Epithelial cell of esophagus (primary cell): ENCODE measurements around the gene CHKA.
A peak's percentile ranks its signal among the peaks of the same experiment; 100 is the strongest.

Experiments
- DNase-seq: peaks from one replicate; pipeline ENCODE4 v3.0.0; 2010; ENCODE audit warnings: low read depth
- H3K4me3 ChIP-seq: 2 replicates; pipeline ENCODE4 v1.5.1; 2011; ENCODE audit warnings: mild to moderate bottlenecking, low read length, control low read depth
- CTCF ChIP-seq: IDR thresholded peaks from 2 replicates; pipeline ENCODE4 v1.5.1; 2011; ENCODE audit warnings: low read depth, mild to moderate bottlenecking, low read length, control low read depth, inconsistent platforms; ENCODE audit not compliant: insufficient read depth; ENCODE audit errors: missing control alignments

The CHKA gene

GRCh38 chr11:68090287-68090686 is 30.9 kb downstream of the CHKA start:
- DNase-seq = no peak
- no peak for TF ChIP-seq CTCF
- H3K4me3 ChIP-seq = no peak overlapping the region

- TF ChIP-seq CTCF = no peak
- no peak for DNase-seq
- no peak overlapping the region for H3K4me3 ChIP-seq
These were observed 31.5 kb downstream of the CHKA start for GRCh38 chr11:68089679-68090078.

- no peak for DNase-seq
- TF ChIP-seq CTCF = no peak
- no peak overlapping the region for H3K4me3 ChIP-seq
These were observed 37.7 kb downstream of the CHKA start for GRCh38 chr11:68083517-68083916.

- no peak for DNase-seq
- H3K4me3 ChIP-seq = no peak overlapping the region
- no peak for TF ChIP-seq CTCF
These were observed 38.7 kb downstream of the CHKA start for GRCh38 chr11:68082481-68082880.

GRCh38 chr11:68081691-68082090 is 39.5 kb downstream of the CHKA start:
- TF ChIP-seq CTCF = no peak
- DNase-seq = peak; percentile 60
- no peak overlapping the region for H3K4me3 ChIP-seq

- no peak for TF ChIP-seq CTCF
- no peak overlapping the region for H3K4me3 ChIP-seq
- DNase-seq = no peak
These were observed 40.3 kb downstream of the CHKA start for GRCh38 chr11:68080860-68081259.
